Measurements from ENCODE around the gene GUCA1A.

The GUCA1A gene

GRCh38 chr6:42173101-42173500, at the start of gene GUCA1A:
GUCA1A (plus strand) TSS chr6:42173364; CDS start chr6:42173614, 250 bp downstream.
- DNase-seq (ENCODE audit: low read depth), result no peak

GRCh38 chr6:42123379-42124103, 49.6 kb upstream of the GUCA1A start:
- no peak for DNase-seq (ENCODE audit: low read depth)

GRCh38 chr6:42124223-42124836, 48.8 kb upstream of the GUCA1A start:
- DNase-seq (ENCODE audit: low read depth), result no peak

GRCh38 chr6:42125231-42125630, 47.9 kb upstream of the GUCA1A start:
- DNase-seq (ENCODE audit: low read depth), result no peak

DNA sequence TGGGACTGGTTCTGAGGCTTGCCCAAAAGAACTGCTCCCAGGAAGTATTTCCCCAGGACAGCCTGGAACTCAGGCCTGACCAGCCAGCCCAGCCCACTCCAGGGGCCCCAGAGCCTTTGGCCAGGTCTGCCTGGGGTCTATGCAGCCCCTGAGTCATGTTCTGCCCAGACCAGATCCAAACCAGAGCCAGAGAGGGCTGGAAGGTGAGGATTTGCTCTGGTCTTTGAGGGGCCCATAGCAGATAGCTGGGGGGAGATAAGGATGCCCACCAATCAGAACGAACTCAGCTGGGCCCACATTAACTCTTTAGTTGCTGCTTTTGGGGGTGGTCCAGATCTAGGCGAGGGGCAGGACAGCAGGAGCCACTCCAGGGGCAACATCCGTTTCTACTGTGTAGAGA, 47.5 kb upstream of the GUCA1A start:
- DNase-seq (ENCODE audit: low read depth), result no peak

- DNase-seq (ENCODE audit: low read depth), result no peak
These were observed 44.5 kb upstream of the GUCA1A start for GRCh38 chr6:42128460-42129359.

GRCh38 chr6:42129360-42129676, 43.8 kb upstream of the GUCA1A start:
- no peak for DNase-seq (ENCODE audit: low read depth)

DNA sequence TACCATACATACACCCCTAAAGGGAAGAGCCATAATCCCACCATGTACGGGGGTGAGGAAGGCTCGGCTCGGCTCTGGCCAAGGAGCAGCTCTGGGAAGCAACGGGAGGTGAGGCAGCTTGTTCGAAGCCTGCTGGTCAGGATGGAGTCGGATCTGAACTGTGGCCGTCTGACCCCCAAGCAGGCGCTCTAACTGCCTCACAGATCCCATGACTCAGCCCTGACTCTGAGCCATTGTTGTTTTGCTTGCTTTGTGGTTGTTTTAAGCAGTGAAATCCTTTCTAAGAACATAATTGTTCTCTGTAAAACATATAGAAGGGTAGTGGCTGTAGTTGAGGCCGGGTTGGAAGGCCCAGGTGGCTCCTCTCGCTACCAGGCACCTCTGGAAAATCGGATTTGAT, 41.6 kb upstream of the GUCA1A start:
- no peak for DNase-seq (ENCODE audit: low read depth)

- DNase-seq (ENCODE audit: low read depth), result no peak
These were observed 39.2 kb upstream of the GUCA1A start for GRCh38 chr6:42133926-42134325.

DNA sequence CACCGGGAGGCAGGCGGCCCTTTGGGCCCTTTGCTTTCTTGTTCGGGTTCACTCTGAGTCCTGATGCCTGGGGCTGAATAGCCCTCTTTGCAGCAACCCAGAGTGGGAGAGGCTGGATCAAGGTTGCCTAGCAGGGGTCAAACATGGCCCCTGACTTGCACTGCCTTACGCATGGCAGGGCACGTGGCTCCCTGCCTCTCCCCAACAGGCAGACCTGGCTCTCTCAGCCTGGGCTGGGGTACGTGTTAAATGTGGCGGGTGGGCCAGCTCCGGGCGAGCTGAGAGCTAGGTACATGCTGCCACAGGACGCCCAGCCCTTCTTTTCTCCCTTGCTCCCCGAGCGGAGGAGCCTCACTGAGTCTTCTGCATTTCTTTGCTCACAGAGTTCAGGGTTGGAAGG, 38.0 kb upstream of the GUCA1A start:
- no peak for DNase-seq (ENCODE audit: low read depth)

DNA sequence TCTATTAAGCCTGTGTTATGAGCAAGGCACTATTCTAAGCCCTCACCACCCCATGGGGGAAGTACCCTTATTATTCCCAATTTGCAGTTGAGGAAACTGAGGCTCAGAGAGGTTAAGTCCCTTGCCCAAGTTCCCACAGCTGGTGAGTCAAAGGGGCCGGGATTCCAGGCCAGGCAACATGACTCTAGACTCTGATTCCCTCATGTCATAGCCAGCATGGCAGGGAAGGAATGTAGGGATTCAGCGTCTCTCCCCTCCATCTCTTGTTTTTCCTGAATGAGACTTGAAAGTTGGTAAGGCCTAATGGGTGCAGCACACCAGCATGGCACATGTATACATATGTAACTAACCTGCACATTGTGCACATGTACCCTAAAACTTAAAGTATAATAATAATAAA, 37.4 kb upstream of the GUCA1A start:
- DNase-seq (ENCODE audit: low read depth), result no peak

DNA sequence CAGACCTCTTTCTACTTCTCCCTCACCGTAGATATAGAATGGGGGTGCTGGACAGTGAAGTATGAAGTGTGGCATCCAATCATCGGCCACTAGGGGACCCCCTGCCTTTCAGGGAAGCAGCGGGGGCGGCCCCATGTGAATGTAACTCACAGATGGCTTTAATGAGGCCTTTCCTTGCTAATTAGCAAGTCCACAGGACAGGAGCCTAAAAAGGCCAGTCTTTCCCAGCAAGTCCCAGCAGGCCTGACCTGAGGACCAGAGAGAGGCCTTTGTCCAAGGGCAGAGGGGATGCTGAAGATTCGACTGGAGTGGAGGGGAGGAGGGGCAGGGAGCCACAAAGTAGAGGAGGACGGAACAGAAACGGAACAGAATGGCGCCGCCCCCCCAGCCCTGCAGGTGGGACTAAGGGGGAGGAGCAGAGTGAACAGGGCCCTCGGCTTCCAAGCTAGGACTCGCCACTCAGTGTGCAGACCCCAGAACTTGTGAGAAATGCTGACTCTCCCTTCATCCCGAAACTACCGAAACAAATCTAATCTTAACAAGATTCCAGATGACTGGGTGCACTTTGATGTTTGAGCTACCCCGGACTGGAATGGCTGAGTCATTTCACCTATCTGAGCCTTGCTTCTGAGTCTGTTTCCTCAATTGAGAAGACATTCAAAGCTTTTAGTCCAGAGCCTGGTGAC, 36.5 kb upstream of the GUCA1A start:
- DNase-seq (ENCODE audit: low read depth), result no peak

- no peak for DNase-seq (ENCODE audit: low read depth)
These were observed 35.9 kb upstream of the GUCA1A start for GRCh38 chr6:42137194-42137753.

DNA sequence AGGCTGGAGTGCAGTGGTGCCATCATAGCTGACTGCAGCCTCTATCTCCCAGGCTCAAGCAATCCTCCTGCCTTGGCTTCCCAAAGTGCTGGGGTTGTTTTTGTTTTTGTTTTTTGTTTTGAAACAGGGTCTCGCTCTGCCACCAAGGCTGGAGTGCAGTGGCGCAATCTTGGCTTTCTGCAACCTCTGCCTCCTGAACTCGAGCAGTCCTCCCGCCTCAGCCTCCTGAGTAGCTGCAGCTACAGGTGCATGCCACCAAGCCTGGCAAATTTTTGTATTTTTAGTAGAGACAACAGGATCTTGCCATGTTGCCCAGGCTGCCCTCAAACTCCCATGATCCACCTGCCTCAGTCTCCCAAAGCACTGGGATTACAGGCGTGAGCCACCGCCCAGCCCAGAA, 35.0 kb upstream of the GUCA1A start:
- DNase-seq (ENCODE audit: low read depth), result no peak

GRCh38 chr6:42138630-42139619, 34.2 kb upstream of the GUCA1A start:
- no peak for DNase-seq (ENCODE audit: low read depth)

DNA sequence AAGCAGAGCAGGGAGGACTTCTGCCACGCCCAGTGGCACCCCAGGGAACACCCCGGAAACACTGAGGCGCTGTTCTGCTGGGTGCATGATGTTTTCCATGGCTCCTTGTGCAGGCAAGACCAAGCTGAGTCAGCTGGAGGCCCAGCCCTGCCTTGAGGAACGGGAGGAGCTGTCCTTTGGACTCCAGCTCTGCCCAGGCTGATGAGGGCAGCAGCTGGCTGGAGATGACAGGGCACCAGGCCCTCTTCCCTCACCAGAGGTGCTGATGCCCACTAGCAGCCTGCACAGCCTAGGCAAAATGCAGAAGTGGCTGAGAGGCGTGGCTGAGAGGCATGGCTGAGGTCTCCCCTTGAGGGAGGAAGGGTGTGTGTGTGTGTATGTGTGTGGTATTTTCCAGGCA, 33.1 kb upstream of the GUCA1A start:
- DNase-seq (ENCODE audit: low read depth), result no peak

DNA sequence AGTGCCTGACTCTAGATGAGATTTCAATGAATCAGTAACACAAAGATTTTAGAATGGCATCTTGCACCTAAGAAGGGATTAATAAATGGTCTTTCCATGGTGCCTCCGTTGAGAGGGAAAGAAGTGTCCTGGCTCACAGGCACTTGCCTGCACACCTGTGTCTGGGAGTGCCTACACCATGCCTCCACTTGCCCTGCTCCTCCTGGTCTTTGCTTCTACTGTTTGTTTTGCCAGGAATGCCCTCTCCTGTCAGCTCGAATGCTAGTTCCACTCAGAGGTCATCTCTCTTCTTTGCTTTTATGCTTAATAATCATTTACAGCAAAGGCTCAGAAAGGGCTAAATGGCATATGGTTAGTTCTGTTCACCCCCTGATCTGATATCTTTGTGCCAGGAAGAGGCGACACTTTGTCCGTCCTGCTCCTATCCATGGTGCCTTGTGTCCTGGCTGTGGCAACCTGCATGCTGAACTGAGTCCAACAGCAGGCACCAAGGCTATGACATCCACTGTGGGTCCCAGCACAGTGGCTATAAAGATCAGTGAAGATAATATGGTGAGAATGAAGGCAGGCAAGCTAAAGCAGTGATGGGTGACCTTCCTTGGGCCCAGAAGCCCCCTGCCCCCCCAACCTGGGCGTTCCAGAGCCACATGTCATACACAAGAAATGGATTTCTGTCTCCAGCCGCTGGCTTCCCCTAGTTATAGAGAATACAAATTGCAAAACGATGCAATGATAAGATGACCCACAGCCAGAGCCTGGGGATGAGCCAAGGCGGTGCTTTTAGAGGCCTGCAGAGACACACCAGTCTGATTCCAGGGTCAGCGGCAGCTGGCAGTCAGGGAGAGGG, 32.2 kb upstream of the GUCA1A start:
- DNase-seq (ENCODE audit: low read depth), result no peak

- DNase-seq (ENCODE audit: low read depth), result no peak
These were observed 31.5 kb upstream of the GUCA1A start for GRCh38 chr6:42141603-42142117.

GRCh38 chr6:42142118-42142835, 30.9 kb upstream of the GUCA1A start, which contains the start of gene C6orf132:
C6orf132 (minus strand) TSS chr6:42142620; CDS start chr6:42142444, 176 bp downstream.
- no peak for DNase-seq (ENCODE audit: low read depth)
